ENCODE measurements around the gene ENAH.

The ENAH gene

GRCh38 chr1:225688345-225688744, 35.4 kb upstream of the ENAH start:
- no peak for DNase-seq (ENCODE audit: extremely low read depth, low read depth)
- no peak for TF ChIP-seq CTCF (IDR thresholded peaks at IDR 0.05; ENCODE audit: low read depth, low read length)

GRCh38 chr1:225685476-225686176, 32.7 kb upstream of the ENAH start:
- TF ChIP-seq CTCF (IDR thresholded peaks at IDR 0.05; ENCODE audit: low read depth, low read length): no peak
- DNase-seq (ENCODE audit: extremely low read depth, low read depth): no peak

- DNase-seq (ENCODE audit: extremely low read depth, low read depth): no peak
- TF ChIP-seq CTCF (IDR thresholded peaks at IDR 0.05; ENCODE audit: low read depth, low read length): no peak
Measured at GRCh38 chr1:225684741-225685140, 31.8 kb upstream of the ENAH start.

GRCh38 chr1:225681231-225681630, 28.3 kb upstream of the ENAH start:
- TF ChIP-seq CTCF (IDR thresholded peaks at IDR 0.05; ENCODE audit: low read depth, low read length): no peak
- DNase-seq (ENCODE audit: extremely low read depth, low read depth): no peak

GRCh38 chr1:225678545-225678944, 25.6 kb upstream of the ENAH start:
- DNase-seq (ENCODE audit: extremely low read depth, low read depth): no peak
- TF ChIP-seq CTCF (IDR thresholded peaks at IDR 0.05; ENCODE audit: low read depth, low read length): no peak

- no peak for TF ChIP-seq CTCF (IDR thresholded peaks at IDR 0.05; ENCODE audit: low read depth, low read length)
- no peak for DNase-seq (ENCODE audit: extremely low read depth, low read depth)
Measured at GRCh38 chr1:225677350-225678124, 24.6 kb upstream of the ENAH start.

GRCh38 chr1:225674381-225674780, 21.5 kb upstream of the ENAH start:
- TF ChIP-seq CTCF (IDR thresholded peaks at IDR 0.05; ENCODE audit: low read depth, low read length): no peak
- no peak for DNase-seq (ENCODE audit: extremely low read depth, low read depth)

Measured in AG09319 (cell line).